Activated CD4-positive, alpha-beta T cell treated with anti-CD3 and anti-CD28 coated beads, Interleukin-2, amount 50 U/mL, for 4 hours (primary cell): ENCODE data around the gene MGAM2.

Source experiments
- DNase-seq, 2 experiments: peaks; one replicate each; pipeline ENCODE4 v3.0.0-alpha.2; 2020

Gene MGAM2

DNA sequence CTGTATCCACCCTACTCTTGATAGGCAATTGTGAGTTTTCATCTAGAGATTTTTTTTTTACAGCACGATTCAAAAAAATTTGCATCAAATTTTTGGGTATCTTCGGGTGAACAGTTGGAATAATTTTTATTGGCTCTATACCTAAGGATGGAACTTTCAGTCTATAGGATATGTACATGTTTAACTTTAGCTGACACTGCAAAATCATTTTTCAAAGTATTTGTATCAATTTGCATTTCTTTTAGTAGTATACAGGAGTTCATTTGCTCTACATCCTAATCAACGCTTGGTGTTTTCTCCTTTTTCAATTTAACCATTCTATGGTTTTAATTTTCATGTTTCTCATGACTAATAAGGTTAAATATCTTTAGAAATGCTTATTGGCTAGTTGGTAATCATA lies 11.7 kb downstream of the MGAM2 start:
- DNase-seq, result no peak

DNA sequence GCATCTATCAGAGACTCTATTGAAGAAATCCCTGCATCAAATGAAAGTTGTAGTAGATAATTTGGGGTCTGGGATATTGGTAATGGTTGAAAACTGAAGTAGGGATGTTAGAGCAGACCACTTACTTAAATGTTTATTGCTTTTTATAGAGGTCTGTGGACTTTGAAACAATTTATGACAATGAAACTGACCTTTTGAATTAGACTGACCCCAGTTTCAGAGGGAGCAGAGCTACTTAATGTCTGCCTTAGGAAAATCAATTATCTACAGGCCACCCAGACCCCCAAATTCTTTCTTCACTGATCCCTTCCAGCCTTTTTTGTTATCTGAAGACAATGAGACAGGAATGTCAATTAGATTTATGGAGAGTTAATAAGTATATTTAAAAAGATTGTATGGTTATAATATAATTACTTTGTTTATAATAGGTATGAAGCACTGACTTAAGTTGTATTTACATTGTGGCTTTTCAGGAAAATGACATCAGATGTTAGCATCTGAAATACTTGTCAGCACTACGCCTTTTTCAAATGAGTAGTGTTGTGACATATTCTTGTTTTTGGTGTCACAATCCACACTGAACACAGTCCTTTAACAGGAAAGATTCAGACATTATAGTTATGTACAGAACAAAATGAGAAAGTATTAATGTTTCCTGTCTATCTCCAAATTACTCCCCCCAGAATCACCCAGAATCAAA lies 13.9 kb downstream of the MGAM2 start:
- DNase-seq, result no peak

DNA sequence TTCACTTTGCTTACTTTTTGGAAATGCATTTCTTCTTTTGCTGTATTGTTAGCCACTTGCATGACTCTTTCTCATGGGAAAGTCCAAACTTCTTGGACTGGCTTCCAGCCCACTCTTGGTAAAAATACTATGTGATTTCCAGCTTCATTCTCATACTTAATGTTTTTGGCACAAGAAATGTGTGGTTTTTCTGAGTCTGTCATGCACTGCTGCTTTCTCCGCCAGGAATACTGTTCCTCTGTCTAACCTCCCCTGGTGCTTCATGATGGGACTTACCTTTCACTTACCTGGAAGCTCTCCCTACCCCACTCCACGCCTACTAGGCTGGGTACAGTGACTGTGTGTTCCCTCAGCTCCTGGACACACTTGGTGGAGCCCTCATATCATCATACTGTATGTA lies 18.7 kb downstream of the MGAM2 start:
- DNase-seq, result no peak

GRCh38 chr7:142131439-142132185 lies 20.1 kb downstream of the MGAM2 start:
- no peak for DNase-seq

DNA sequence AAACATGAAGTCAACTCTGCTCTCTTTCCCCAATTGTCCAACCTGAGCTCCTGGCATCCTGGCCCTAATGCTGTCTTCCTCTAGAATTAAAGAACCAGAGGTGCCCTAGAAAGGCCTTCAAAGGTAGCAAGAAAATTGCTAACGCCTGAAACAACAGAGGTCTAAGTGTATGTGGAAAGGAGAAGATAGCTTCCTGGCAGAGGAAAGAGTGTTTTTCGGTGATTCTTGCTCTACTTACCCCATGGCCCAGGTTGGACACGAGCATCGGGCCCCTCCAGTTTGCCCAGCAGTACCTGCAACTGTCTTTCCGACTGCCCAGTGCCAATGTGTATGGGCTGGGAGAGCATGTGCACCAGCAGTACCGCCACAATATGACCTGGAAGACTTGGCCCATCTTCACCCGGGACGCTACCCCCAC lies 22.2 kb downstream of the MGAM2 start:
- DNase-seq, result no peak

GRCh38 chr7:142134909-142135308 lies 23.4 kb downstream of the MGAM2 start:
- DNase-seq, result no peak

DNA sequence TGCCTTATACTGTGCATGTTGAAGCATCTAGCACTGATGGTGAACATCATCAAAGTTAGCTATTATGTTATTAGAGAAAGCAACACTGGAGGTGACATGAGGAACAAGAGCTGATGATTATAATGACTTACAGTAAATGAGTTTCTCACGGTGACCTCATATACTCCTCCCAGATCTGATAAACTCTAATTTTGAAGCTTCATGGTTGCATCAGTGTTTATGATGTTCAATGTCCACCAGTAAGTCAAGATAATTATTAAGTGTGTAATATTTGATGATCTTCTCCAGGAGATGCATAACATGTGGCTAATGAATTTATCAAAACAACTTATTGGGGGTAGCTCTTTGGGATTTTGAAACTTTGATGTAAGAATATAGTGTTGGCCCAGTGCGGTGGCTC lies 27.5 kb downstream of the MGAM2 start:
- no peak for DNase-seq

- no peak for DNase-seq
Observed at GRCh38 chr7:142139597-142140400, 28.3 kb downstream of the MGAM2 start.

DNA sequence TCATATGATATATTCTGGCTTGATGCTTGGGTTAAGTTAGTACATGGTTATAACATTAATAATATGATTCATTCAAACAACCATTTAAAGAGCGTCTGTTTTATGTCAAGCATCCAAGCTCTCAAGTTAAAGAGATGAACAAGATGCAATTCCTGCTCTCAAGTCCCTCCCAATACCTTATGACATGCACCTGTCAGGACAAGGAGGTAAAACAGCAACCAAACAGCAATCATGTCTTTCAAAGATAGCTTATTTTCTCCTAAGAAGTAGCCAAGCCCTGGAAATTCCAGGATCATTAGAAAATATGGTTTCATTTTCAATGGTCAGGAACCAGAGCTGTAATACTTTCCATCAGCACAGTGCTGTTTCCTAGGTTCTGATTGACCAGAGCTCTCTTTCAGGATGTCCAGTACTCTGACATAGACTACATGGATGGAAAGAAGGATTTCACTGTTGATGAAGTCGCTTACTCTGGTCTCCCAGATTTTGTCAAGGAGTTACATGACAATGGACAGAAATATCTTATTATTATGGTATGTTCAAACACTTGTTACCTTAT lies 29.0 kb downstream of the MGAM2 start:
- DNase-seq, result no peak

GRCh38 chr7:142142702-142143101 lies 31.2 kb downstream of the MGAM2 start:
- no peak for DNase-seq

GRCh38 chr7:142146124-142146523 lies 34.6 kb downstream of the MGAM2 start:
- DNase-seq, result no peak

DNA sequence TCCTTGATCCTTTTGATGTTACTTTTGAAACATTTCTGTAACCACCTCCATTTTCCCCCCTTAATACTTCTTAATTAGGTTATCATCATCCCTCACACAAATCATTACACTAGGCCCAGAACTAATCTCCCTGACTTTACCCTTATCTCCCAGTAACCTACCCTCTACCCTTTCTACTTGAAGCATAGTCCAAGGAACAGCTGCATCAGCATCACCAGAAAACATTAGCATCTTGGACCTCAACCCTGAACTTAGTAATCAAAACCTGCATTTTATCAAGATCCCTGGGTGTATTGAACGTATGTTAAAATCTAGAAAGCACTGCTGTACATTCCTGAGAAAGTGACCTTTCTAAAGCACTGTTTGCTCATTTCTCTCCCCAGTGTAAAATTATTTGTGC lies 38.8 kb downstream of the MGAM2 start:
- DNase-seq, result no peak

GRCh38 chr7:142150869-142151268 lies 39.4 kb downstream of the MGAM2 start:
- DNase-seq, result no peak

GRCh38 chr7:142152076-142152475 lies 40.6 kb downstream of the MGAM2 start:
- DNase-seq, result no peak

DNA sequence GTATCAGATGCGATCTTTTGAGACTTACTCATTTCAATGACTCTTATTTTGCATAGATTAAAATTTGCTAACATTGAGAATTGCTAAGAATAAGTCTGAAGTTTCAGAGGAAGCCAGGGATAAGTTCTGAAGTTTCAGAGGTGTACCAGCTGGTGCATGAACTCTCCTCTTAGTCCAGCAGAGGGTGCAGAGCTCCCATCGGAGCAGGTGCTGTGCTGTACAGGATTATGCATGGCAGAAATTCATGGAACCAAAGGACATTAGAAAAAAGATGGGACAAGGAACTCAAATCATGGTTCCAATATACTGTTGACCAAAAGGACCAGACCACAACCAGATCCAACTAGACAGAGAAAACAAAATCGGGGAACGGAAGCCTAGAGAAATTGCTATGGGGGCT lies 41.9 kb downstream of the MGAM2 start:
- DNase-seq, result no peak

DNA sequence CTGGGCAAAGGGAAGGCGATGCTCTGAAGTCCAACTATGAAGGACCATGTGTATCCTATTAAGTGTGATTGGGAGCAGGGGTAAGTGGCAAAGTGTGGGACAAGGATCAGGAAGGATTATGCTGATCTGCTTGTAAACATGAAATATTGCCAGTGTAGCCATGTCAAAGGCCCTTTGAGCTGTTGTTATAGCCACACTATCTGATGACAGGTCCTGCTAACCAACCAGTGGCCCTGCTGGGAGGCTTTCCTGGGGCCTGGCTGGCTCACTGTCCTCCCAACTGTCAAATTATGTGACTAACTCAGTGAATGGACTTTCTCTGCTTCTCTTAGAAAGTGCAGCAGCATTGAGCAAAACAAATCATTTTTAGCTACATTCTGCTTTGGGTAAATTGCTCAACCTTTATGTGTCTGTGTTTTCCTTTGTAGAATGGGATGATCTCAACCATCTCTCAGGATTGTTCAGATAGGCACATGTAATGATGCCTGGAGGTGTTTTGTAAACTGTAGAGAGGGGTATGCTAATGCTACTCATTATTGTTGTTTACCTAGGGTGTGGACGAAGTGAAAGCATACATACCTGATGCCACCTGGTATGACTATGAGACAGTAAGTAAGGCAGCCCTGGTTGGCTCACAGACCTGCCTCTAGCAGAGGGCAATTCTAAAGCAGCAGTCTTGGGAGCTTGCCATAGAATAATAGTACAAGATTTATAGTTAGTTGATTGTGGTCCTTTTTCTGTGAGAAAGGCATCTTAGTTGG lies 47.4 kb downstream of the MGAM2 start:
- DNase-seq, result no peak

GRCh38 chr7:142161921-142162320 lies 50.4 kb downstream of the MGAM2 start:
- no peak for DNase-seq

DNA sequence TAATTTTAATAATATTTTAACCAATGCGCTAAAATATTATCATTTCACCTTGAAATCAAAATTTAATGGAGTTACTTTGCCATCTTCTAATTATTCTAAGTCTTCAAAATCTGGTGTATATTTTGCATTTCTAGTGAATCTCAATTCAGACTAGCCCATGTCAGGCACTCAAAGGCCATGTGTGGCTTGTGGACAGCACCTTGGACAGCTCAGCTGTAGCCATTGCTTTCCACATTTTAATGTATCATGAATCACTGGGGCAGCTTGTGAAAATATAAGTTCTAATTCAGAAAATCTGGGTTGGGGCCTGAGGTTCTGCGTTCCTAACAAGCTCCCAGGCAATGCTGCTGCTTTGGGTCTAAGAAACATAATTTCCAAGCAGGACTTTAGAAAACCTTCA lies 57.2 kb downstream of the MGAM2 start:
- DNase-seq, result no peak

GRCh38 chr7:142172932-142173331 lies 61.4 kb downstream of the MGAM2 start:
- no peak for DNase-seq

DNA sequence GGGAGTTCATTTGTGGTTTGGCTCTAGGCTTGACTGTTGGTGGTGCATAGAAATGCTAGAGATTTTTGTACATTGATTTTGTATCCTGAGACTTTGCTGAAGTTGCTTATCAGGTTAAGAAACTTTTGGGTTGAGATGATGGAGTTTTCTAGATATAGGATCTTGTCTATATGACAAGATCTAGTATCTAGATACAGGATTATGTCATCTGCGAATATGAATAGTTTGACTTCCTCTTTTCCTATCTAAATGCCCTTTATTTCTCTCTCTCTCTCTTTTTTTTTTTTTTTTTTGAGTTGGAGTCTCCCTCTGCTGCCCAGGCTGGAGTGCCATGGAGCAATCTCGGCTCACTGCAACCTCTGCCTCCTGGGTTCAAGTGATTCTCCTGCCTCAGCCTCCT lies 62.9 kb downstream of the MGAM2 start:
- no peak for DNase-seq

- no peak for DNase-seq
Observed at GRCh38 chr7:142175594-142175993, 64.1 kb downstream of the MGAM2 start.

DNA sequence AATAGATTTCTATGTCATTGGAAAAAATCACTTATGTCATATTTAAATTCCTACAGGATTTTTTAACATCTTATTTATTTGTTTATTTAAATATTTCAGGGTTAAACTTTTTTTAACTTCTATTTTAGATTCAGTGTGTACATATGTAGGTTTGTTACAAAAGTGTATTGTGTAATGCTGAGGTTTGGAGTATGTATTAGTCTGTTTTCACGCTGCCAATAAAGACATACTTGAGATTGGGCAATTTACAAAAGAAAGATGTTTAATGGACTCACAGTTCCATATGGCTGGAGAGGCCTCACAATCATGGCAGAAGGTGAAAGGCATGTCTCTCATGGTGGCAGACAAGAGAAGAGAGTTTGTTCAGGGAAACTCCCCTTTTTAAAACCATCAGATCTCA lies 65.4 kb downstream of the MGAM2 start:
- DNase-seq, result no peak

GRCh38 chr7:142177869-142178268 lies 66.4 kb downstream of the MGAM2 start:
- DNase-seq, result no peak
